Activated CD8-positive, alpha-beta memory T cell treated with anti-CD3 and anti-CD28 coated beads for 48 hours (primary cell): ENCODE measurements around the gene FASLG.

Experiments
- DNase-seq, 3 experiments: peaks; one replicate each; pipeline ENCODE4 v3.0.0-alpha.2; 2020; ENCODE audit warnings: low read depth in 2 of 3, low spot score in 2 of 3

FASLG gene

GRCh38 chr1:172646653-172647052 lies 12.2 kb upstream of the FASLG start:
- no peak for DNase-seq

DNA sequence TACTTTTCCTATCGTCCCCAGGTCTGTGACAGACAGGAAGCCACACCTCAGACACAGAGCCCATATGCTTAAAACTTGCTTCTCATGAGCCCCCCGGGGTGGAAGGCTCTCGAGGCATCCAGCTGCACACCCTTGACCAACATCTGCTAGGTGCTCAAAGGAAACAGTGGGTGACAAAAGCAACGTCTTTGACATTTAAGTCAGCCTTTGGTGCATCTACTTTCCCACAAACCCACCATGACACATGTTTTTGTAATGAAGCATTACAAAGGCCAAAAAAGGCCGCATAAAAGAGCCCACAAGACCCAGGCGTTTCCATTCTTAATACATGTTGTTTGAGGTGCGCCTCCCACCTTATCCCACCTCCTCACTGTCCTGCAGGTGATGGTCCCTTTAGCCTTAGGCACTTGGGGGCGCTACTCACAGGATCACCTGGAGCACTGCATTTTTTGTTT lies 11.8 kb upstream of the FASLG start:
- no peak for DNase-seq

DNA sequence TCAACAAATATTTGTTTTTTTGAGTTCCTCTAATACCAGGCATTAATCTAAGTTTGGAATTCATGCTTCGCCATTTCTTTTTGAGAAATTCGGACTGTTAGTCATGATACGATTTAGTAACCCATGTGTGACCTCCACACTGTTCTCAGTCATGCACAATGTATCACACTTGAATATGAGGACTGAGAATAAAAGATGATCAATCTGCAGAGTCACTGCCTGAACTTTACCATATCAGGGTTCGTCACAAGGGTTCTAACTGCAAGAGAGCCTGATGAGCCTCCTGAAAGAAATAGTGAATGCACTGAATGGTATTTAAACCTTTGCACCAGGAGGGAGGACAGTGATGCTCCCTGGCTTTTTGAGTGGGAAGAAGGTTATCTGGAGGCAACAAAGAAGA lies 10.9 kb upstream of the FASLG start:
- no peak for DNase-seq

DNA sequence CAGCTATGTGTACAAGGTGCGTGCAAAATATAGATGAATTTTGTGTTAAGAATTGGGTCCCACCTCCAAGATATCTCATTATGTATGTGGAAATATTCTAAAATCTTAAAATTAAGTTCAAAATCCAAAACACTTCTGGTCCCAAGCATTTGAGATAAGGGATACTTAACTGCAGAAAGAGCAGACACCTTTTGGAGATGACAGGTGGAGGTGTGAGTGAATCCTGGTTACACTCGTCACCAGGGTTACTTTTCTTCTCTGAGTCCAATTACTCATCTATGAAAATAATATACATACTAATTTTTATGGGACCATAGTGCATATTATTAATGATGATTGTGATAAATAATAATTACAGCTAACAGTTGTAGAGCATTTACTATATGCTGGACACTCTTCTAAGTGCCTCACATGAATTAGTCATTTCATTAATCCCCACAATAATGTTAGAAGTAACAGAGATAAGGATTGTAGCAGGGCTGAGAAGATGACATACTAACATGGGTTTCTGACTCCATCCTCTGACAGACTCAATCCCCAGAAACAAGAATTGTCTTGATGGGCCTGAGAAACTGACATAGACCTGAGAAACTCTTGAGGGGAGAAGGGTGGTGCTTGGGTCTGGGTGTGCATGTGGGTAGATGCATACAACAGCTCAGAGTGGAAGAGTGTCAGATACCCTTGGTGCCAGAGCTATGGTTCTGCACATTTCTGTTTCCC lies 8.3 kb upstream of the FASLG start:
- no peak for DNase-seq

GRCh38 chr1:172653015-172653709 lies 5.7 kb upstream of the FASLG start:
- DNase-seq: no peak

DNA sequence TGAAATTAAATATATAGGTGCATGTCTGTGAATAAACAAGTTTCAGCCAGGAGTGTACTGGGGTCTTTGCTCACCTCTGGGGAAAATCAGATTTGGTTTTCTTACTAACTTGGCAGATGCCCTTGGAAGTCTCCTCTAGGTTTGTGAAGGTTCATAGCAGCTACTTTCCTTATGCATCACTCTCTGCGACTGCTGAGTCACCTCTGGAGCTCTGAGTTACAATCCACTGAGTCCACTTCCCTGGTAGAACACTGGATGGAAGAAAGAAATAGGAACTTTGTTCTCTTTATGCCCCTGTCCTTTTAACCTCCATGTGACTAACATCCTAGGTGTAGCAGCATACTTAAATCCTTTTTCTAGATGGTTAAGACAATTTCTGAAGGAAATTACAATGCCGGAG lies 4.4 kb upstream of the FASLG start:
- DNase-seq: no peak

GRCh38 chr1:172656576-172656975 lies 2.3 kb upstream of the FASLG start:
- DNase-seq: no peak

- no peak for DNase-seq
Measured at GRCh38 chr1:172657586-172657985, 1.3 kb upstream of the FASLG start.

GRCh38 chr1:172661107-172661506 lies 2.2 kb downstream of the FASLG start:
- DNase-seq: no peak

DNA sequence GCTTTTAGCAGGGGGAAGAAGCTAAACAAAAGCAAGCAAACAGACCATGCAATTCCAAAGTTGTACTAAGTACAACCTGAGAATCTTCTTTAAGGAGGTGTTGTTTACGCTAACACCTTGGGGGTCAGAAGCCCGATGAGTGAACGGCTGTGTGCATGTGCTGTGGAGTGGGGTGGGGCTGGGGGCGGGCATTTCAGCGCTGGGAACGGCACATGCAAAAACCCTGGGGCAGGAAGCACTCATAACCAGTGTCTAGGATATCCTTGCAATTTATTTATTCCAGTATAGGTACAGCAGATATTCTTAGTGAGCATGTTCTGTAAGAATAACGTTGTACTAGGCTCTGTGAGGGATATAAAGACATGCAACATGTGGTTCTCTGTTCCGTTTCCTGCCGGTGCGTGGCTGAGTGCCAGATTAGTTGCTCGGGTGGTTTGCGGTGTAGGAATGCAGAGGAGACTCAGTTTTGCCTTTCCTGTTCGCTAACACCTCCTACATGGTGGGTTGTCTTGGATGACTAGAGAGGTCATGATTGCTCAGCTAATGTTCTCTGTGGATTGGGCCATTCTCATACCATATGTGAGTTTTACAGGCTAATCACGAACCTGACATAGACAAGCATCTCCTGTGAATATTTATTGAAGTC lies 3.7 kb downstream of the FASLG start:
- DNase-seq: peak; percentile 72 to 90 (median 84)

DNA sequence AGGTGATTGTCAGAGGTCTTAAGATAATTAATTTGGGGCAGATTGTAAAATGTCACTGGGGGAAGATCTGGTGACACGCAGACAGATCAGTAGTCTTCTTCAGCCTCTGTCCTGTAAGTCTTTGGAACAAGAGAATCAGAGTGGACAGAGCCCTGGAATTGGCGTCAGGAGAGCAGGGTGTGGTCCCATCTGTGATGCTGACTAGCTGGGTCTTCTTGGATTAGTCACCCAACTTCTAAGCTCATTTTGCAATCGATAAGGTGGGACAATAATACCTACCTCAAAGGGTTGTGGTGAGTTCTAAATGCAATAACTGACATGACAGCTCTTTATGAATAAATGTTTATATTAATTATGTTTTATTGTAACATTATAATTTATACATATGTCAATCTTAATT lies 4.8 kb downstream of the FASLG start:
- DNase-seq: no peak

DNA sequence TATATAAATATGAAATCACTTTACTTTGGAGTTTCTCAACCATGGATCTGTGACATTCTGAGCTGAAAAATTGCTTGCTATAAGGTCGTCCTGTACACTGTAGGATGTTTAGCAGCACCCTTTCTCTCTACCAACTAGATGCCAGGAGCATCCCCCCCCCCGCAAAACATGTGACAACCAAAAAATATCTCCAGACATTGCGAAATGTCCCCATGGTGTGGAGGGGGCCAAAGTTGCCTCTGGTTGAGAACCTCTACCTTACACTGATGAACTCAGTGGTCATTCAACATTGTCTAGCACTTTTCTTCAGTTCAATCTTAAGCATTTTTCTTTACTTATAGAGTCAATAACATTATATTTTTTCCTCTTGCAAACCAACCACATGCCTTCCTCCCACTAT lies 9.2 kb downstream of the FASLG start:
- no peak for DNase-seq

DNA sequence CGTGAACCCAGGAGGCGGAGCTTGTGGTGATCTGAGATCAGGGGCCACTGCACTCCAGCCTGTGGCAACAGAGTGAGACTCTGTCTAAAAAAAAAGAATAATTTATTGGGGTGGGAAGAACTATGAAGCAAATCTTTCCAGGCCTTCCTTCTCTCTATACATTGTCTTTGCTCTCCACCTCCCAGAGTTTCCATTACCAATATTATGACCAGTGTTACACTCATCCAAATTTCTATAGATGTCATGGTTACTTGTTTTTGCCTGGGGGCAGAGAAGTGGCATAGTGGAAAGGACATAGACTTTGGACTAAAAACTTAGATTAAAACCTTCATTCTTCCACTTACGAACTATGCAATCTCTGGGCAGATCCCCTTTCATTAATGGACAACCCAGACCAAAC lies 10.1 kb downstream of the FASLG start:
- DNase-seq: no peak

DNA sequence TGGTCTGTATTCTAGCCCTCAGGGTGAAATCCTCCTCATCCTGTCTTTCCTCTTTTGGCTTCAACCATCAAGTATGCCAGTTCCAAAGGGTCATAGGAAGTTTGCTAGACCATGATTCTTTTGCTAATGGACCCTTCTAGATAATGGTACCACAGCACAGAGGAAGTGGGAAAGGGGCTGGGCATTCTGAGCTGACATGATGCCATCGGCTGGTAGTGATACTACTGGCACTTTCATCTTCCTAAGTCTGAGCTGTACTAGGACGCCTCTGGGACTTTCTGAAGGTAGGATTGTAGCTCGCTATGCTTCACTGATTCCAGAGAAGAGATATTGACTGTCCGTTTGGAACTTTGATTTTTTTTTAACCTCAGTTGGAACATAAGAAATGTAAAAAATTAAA lies 11.4 kb downstream of the FASLG start:
- no peak for DNase-seq

- no peak for DNase-seq
Measured at GRCh38 chr1:172670791-172671190, 11.9 kb downstream of the FASLG start.

DNA sequence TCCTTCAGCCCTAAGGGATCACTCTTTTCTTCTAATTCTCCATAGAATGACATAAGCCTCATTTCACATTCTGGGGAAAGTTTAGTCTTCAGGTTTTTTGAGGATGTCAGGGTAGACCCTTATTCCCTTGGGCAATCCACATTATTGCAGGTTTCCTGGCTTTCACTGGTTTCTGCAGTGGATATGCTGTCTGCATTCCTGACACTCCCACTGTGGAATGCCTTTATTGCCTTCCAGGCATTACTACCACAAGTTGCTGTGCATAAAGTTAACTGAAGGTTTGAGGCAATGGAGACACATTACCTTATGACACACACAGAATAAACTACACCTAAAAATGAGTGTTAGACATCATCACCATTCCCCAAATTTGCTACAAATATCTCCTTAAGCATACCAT lies 12.7 kb downstream of the FASLG start:
- no peak for DNase-seq

GRCh38 chr1:172672720-172673119 lies 13.8 kb downstream of the FASLG start:
- DNase-seq: no peak

- DNase-seq: no peak
Measured at GRCh38 chr1:172673761-172674160, 14.9 kb downstream of the FASLG start.

DNA sequence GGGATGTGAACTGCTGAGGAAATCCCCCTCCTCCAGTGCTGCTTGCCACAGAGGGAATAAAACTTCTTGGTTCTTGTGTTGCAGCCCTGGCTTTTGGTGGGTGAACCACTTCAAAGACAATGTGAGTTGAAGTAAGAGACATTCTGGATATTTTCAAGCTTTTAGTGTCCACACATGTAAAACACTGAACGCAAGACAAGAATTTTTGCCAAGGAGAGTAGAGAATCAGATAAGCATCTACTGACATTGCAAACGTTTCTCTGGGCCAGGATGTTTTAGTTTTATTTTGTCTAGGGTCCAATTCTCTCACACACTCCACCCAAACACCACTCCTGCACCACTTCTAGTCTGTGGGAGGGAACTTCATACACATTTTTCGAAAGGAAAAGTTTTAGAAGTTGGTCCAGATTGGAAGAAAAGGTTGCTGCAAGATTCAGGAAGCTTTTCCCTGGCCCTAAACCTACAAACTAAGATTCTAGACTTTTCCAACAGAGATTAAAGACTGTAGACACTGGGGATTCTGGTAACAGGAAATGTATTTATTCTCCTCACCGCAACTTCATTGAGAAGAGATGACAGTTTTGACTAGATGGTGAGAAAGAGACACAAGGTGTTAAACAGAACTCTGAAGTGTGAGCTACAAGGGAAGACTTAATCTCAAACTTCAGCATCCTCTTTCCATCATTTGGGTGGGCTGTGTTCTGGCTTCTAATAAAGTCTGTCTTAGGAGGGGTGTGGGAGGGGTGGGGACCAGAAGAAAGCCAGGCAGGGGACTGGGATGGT lies 16.1 kb downstream of the FASLG start:
- DNase-seq: no peak

GRCh38 chr1:172679000-172679772 lies 20.3 kb downstream of the FASLG start:
- no peak for DNase-seq

GRCh38 chr1:172680244-172680643 lies 21.3 kb downstream of the FASLG start:
- no peak for DNase-seq
